Measurements from ENCODE around the gene C1GALT1C1L.
"Not testable (repeated sequence)": the region's sequence is repeated elsewhere in the genome, so short reads cannot be mapped to it uniquely, and the experiment has no call there.

C1GALT1C1L gene

DNA sequence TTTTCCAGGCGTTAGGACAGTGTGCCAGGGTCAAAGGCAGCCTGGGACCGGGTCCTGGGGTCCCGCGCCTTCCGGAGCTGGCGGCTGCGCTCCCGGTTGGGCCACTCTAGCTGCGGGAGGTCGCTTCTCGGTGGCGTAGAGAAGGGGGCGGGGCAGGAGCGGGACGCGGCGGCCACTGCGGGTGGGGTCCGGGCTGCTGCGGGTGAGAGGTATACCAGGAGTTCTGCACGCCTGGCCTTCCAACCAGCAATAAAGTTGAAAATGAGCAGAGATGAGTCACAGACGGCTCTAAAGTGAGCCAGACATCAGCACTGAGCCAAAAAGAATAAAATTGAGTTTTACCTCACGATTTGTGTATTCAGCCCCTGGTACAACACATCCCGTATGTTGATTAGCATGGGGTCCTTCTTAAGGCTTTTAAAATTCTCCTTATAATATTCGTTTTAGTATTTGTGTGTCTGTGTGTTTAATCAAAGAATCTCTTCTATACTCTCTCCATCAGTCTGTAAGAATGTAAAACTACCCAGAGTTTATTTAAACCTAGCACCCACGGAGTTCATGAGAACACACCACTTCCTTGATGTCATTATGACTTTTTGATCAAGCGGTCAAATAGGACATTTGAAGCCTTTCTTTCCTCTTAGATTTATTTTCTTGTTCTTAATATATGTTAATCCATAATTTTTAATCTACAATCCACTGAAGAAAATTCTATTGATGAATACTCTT, at the start of gene C1GALT1C1L:
Gene C1GALT1C1L (minus strand): TSS at position 108 of the 729 bp plus-strand sequence. CDS start 107 bp downstream, at position 1.
- DNase-seq: no peak

DNA sequence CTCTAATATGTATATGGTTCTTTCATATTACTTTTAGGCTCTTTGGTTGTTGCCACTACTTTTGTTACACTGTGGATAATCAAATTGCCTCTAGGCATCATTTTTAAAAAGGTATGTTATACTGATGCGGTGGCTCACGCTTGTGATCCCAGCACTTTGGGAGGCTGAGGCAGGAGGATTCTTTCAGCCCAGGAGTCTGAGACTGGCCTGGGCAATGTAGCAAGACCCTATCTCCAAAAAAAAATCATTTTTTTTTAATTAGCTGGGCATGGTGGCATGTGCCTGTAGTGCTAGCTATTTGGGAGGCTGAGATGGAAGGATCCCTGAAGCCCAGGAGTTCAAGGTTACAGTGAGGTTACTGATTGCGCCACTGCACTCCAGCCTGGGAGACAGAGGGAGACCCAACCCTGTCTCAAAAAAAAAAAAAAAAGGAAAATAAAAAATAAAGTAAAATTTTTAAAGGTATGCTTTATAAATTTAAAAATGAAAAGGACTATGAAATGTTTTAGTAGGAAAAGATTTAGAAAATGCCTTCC, 49.5 kb upstream of the C1GALT1C1L start:
- no peak for DNase-seq

DNA sequence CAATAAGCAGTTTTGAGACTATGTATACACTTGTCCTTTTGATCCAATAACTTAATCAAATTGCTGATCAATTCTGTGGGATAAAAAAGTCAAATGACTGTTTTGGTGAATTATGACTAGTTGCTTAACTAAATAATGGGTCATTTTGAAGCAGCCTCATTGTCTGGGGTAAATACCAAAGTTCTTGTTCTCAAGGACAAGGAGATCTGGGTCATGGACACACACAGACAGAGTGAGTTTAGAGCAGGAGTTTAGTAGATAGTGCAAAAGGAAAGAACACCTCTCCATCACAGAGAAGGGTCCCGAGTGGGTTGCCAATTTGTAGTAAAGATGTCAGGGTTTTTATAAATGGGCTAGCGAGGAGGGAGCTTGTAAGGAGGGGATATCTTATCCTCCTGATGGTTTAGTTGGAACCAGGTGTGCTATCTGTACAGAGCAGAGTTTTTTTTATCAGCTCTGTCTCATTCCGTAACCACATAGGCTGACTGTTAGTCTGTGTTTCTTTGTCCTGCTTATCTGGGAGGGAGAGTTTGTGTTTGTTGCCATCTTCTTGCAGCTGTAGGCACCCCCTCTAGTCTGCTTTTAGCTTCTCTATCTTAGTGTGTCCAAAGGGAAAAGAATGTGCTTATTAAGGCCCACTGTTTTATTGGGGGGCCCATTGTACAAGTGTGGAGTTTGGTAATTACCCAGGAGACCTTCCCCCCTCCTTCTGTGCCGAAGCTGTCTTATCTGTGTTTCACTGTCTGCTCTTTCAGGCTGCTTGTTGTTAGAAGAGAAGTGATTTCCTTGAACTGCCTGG, 48.7 kb upstream of the C1GALT1C1L start:
- DNase-seq: no peak

DNA sequence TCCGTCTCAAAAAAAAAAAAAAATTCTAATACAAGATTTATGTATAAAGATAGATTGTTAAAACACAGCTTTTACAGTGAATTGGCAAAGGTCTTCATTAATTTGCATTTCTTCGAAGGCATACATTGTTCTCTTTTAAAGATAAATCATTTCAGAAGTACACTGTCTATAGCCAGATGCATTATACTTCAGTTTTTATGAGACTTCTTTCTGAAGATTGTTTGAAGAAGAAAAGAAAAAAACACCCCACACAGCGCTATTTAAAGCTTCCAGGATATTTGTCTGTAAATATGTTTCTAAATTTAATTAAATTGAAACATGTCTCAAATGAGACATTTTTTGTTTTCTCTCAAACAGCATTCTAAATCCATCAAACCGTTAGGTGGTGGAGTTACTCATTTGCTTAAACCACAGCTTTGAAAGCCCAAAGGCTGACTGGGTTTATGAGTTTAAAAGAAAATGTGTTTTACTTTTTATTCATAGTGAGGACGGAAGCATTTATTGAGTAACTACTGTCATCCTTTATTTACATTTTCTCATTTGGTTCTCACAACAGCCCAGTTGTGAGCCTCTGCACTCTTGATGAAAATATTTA, 42.4 kb upstream of the C1GALT1C1L start:
- DNase-seq: no peak

DNA sequence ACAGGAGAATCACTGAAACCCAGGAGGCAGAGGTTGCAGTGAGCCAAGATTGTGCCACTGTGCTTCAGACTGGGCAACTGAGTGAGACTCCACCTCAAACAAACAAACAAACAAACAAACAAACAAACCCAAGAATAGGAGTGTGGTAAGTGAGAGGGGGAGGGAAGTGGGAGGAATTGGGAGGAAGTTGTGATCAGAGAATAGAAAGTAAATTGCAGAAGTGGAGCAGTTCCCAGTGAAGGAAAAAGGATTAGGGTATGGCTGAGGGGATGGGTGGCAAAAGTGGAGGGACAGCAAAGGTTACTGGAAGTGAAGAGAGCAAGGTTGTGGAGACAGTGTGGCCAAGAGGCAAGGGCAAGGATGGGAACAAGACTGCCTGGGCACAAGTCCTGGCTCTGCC, 41.1 kb upstream of the C1GALT1C1L start:
- no peak for DNase-seq

DNA sequence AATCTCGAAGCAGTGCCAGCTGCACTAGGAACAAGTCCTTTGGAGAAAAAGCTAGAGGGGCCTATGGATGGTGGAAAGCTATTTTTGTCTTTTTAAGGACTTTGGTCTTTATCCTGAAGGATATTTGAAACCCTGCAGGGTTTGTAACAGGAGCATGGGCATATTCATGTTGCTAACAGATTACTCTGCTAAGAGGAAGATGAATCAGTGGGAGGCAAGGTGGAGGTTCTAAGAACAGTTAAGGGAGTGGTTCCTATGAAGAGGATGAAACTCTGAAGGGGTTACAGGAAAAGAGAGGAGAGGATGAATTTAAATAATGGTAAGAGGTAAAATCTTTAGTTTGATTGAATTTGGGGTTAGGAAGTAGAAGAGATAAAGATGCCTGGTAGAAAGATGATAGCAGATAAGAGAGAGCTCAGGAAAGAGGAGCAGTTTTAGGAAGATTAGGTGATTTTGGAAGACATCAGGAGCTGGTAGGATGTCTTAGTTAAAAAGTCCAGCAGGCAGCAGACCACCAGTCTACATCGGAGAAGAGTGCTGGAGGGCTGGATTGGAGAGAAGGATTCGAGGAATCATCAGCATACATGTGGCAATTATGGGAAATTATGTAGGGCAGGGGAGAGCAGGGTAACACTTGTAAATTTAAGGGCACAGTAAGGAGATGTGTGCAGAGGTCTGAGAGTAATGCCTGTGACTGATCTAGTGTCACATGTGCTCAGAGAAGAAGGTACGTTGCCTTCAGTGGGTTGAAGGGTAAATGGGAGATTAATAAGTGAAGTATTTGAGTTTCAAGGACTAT, 39.3 kb upstream of the C1GALT1C1L start:
- no peak for DNase-seq

DNA sequence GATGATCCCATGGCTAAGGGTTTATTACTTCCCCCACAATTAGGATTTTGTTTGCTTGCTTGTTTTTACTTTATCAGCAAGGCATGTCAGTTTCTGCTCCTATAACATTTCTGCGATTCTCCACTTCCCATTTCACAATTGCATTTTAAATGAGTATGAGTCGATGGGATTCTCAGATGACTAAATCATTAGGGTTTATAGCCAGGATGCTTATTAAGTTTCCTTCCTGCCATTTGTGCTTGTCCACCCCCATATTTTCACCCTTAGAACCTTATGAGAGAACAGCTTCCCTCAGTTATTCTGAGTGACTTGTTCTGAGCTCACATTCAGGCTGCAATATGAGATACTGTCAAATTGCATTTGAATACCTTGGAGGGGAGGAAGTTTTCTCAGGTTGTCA, 37.9 kb upstream of the C1GALT1C1L start:
- DNase-seq: no peak

DNA sequence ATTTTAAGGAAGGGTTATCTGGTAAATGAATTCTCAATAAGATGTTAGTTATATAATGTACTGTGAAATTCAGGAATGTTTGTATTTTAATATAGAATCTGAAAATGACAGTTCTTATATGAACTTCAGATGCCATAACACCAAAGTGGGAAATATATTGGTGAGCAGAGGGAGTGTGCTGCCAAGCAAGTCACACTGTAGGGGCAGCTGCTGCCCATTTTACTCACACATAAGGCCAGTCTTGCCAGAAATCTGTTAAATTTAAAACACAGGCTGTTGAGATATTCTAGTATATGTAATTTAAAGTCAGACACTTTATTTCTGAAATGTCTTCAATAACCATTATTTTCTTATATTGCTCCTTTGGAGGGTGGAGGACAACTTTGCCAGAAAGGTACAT, 34.6 kb upstream of the C1GALT1C1L start:
- DNase-seq: no peak

DNA sequence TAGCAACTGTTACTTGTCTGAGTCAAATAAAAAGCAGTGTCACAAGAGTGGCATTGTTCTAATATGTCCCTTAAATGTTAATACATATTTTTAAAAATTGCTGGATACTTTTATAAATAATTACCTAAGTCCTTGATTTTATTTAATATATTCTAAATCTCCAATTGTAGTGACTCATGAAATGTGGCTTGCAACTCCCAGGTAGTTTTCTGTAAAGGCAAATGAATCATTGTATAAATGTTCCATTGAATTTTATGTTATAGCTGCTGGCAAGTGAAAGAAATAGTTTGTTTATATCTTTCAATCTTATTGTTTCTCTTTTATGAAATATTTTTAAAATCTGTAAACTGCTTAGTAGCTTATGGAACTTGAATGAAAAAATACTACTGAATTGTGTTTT, 32.7 kb upstream of the C1GALT1C1L start:
- DNase-seq: no peak

DNA sequence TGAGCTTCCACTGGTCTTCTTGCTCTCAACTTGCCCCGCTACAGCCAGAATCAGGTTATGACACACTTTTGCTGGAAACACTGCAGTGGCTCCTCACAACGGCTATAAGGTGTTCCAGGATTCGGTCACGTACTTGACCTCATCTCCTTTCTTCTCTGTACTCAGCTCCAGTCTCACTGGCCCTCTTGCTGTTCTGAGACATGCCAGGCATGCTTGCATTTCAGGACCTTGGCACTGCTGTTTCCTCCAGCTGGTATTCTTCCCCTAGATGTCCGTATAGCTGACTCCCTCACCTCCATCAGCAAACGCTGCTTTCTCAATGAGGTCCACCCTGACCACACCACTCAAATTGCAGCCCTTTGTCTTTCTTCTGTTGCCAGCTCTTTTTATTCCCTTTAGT, 31.9 kb upstream of the C1GALT1C1L start:
- DNase-seq: no peak

DNA sequence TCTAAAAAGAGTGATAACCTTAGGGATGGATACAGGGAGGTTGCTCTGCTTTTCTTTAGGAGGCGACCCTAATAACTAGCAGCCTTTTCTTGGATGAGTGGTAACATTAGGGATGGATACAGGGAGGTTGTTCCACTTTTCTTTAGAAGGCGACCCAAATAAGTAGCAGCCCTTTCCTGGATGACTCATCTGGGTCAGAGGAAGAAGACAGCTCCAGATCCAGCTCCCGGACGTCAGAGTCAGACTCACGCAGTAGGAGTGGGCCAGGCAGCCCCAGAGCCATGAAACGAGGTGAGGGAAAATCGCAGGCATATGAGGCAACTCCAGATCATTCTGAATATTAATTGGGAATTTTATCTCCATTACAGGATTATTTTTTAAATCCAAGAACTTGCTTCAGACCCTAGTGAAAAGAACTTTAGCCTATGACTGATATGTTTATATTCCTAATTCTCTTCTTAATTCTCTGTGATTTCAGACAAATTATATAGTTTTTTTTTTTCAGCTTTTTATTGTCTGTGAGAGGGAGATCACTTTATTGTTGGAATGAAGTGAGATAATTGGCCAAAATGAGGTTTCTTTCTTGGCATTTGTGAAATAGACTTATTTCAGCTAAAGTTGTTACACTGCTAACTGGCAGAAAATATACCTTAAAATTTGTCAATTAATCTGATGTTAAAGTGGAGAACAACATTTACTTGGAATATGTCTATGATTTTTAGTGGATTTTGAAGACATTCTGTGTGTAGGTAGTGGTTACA, 31.2 kb upstream of the C1GALT1C1L start:
- no peak for DNase-seq

DNA sequence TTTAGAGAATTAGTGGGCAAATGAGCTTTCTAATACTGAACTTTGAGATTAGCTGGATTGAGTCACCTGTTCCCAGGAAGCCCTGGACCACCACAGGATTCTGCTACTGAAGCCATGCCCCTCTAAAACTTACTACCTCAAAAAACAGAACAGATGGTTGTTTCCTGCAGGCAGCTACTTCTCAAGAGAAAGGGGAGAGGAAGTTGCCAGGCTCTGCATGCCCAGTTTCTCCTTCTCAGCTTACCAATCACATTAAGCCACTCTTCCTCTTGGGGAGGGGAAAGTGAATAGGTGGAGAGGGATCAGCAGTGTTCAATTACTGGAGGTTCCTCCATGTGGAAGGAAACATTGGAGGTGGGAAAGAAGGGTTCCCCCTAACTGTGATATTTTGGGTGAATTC, 24.9 kb upstream of the C1GALT1C1L start:
- DNase-seq: no peak

DNA sequence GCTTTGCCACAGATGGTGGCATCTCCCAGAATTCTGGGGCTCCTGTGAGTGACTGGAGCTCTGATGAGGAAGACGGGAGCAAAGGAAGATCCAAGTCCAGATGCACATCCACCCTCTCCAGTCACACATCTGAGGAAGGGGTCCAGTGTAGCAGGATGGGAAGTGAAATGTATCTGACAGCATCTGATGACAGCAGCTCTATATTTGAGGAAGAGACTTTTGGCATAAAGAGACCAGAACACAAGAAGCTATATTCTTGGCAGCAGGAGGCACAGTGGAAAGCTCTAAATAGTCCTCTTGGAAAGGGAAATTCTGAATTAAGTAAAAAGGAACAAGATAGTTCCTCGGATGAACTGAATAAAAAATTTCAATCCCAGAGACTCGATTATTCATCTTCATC, 23.5 kb upstream of the C1GALT1C1L start:
- DNase-seq: no peak

DNA sequence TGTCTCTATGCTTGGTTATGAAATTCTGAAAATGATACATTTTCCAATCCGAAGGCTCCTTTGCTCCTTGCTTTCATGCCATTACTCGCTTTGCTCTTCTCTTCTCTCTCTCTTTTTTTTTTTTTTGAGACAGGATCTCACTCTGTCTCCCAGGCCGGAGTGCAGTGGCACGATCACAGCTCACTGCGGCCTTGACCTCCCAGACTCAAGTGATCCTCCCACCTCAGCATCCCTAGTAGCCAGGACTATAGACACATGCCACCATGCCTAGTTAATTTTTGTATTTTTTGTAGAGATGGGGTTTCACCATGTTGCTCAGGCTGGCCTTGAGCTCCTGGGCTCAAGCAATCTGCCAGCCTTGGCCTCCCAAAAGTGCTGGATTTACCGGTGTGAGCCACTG, 21.9 kb upstream of the C1GALT1C1L start:
- DNase-seq: not testable (repeated sequence)

DNA sequence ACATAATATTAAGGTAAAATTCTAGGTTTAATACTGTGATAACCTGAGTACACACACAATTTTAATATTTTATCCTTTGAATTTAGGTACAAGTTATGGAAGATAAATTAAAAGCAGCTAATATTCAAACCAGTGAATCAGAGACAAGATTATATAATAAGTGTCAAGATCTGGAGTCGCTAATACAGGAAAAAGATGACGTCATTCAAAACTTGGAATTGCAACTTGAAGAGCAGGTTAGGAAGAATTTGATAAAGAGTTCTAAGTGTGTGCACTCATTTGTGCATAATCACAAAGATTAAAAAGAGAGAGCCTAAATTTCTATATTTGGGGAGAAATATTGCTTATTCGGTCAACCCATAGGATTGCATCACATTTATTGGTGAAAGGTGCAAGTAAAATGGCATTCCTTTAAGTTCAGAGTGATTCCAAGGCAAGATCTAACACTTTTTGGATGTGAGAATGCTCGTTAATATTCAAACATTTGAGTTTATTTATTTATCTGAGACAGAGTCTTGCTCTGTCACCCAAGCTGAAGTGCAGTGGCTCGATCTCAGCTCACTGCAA, 16.3 kb upstream of the C1GALT1C1L start:
- no peak for DNase-seq

DNA sequence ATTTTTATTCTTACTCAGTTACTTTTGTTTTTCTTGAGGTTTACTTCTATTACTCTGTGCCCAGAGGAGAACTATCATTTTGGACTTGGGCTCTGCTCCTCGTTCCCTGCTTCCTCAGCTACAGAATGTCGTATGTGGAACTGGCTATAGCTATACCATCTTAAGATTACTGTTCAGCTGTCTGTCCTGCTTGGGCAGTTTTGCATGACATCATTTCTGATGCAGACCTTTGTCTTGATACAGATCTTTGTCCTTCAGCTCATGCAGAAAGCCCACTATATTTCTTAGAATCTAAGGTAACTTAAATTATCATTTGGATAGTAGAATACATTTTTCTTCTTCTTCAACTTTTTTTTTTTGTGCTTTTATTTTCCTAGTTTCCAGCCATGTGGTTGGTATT, 13.8 kb upstream of the C1GALT1C1L start:
- DNase-seq: no peak

DNA sequence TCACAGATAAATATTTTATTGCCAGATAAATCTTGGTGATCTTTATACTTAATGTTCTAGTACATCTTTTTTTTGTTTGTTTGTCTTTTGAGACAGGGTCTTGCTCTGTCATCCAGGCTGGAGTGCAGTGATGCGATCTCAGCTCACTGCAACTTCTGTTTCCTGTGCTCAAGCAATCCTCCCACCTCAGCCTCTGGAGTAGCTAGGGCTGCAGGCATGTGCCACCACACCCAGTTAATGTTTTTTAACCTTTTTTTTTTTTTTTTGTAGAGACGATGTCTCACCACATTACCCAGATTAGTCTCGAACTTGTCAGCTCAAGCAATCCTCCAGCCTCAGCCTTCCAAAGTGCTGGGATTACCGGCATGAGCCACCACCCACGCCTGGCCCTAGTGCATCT, 9.1 kb upstream of the C1GALT1C1L start:
- no peak for DNase-seq

DNA sequence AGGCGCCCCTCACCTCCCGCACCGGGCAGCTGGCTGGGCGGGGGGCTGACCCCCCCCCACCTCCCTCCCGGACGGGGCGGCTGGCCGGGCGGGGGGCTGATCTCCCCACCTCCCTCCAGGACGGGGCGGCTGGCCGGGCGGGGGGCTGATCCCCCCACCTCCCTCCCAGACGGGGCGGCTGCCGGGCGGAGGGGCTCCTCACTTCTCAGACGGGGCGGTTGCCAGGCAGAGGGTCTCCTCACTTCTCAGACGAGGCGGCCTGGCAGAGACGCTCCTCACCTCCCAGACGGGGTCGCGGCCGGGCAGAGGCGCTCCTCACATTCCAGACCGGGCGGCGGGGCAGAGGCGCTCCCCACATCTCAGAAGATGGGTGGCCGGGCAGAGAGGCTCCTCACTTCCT, 1.6 kb upstream of the C1GALT1C1L start:
- not testable (repeated sequence) for DNase-seq

DNA sequence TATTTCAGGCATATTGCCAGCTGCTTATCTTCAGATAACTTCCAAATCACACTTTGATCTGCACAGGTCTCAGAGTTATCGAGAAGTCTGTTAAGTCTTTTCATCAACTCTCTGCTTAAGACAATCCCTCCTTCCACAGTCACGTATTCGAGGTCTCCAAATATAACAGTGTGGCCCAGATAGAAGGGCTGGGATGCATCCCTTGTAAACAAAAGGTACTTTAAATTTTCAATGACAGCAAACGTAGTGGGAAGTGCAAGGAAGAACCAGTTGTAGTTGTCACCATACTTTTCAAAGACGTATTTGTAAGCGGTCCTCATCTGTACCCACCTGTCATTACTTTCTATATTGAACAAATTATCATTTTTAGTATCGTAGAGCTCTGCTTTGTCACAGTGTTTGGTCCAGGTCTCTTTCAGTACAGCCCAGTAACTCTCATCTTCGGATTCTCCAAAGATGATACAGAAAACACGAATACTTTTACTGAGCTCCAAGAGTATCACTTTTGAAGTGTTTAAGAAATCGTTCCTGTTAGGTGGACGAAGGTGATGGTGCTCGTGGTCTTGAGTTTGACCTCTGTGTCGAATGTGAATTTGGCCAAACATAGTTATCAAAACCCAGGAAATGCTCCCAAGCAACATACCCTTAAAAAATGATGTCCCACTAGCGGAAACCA, 445 bp downstream of the C1GALT1C1L start:
- no peak for DNase-seq

DNA sequence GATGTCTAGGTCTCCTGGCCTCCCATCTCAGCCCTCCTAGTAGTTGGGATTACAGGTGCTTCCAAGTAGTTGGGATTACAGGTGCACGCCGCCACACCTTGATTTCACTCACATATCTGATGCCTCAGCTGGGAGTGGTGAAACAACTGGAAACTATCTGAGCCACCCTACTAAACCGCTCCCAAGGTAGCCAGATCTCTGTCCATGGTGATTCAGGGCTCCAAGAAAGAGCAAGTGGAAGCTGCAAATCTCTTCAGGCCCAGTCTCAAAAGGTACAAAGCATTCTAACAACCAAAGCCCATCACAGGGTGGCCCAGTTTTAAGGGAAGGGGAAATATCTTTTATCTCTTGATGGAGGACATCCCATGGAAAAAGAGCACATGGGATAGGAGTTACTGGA, 19.0 kb downstream of the C1GALT1C1L start:
- DNase-seq: no peak

DNA sequence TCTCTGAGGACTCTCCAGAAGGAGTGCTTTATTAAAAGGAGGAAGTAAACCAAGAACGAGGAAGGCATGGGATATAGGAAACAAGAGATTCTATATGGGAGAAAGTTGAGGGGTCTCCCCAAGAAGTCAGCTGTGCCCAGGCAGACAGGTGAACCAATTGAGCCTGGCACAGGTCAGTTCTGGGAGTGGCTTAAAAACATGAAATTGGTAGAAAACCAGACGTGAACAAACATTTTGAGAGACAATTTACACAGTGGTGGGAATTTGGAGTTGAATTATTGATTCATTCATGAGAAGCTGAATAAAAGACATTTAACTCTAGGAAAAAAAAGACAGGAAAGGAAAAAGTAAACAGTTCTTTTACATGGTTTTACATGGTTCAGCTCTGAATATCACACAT, 22.7 kb downstream of the C1GALT1C1L start:
- DNase-seq: no peak
